Hepatocyte (in vitro differentiated cells): Measurements from ENCODE around the gene TMEM242. TPM values are rescaled to one million over a fixed set of nuclear protein-coding genes. Genes with fewer than 3 reads are reported as not detected.
A peak's percentile ranks its signal among the peaks of the same experiment; 100 is the strongest.
"Not testable (repeated sequence)": the region's sequence is repeated elsewhere in the genome, so short reads cannot be mapped to it uniquely, and the experiment has no call there.

Experiments used
- DNase-seq: peaks from one replicate; pipeline ENCODE4 v3.0.0-alpha.2; 2016; ENCODE audit warnings: low spot score
- H2AFZ ChIP-seq: fragments of 200-600 bp; sonication (generic); 2 replicates; pipeline ENCODE4 v1.6.0; 2016; ENCODE audit warnings: antibody characterized with exemption, mild to moderate bottlenecking
- H3K27ac ChIP-seq: fragments of 200-600 bp; sonication (generic); 2 replicates; pipeline ENCODE4 v1.5.1; 2016; ENCODE audit warnings: mild to moderate bottlenecking
- H3K27me3 ChIP-seq: fragments of 200-600 bp; sonication (generic); 2 replicates; pipeline ENCODE4 v1.6.1; 2016
- H3K36me3 ChIP-seq: fragments of 200-600 bp; sonication (generic); replicated peaks from 2 replicates; pipeline ENCODE4 v1.5.1; 2016; ENCODE audit warnings: low read depth; ENCODE audit not compliant: insufficient read depth
- H3K4me1 ChIP-seq: fragments of 200-600 bp; sonication (generic); 2 replicates; pipeline ENCODE4 v1.5.1; 2016; ENCODE audit warnings: mild to moderate bottlenecking, moderate library complexity; ENCODE audit not compliant: insufficient read depth
- H3K4me2 ChIP-seq: fragments of 200-600 bp; sonication (generic); 2 replicates; pipeline ENCODE4 v1.6.0; 2016
- H3K4me3 ChIP-seq: fragments of 200-600 bp; sonication (generic); 2 replicates; pipeline ENCODE4 v1.5.1; 2016; ENCODE audit warnings: mild to moderate bottlenecking
- H3K79me2 ChIP-seq: fragments of 200-600 bp; sonication (generic); 2 replicates; pipeline ENCODE4 v1.6.0; 2017; ENCODE audit warnings: mild to moderate bottlenecking
- H3K9me2 ChIP-seq: fragments of 200-600 bp; sonication (generic); replicated peaks from 2 replicates; pipeline ENCODE4 v1.6.0; 2017; ENCODE audit warnings: mild to moderate bottlenecking; ENCODE audit not compliant: insufficient read depth
- H3K9me3 ChIP-seq: fragments of 200-600 bp; sonication (generic); 2 replicates; pipeline ENCODE4 v1.5.1; 2016; ENCODE audit warnings: low read depth, mild to moderate bottlenecking
- H4K20me1 ChIP-seq: fragments of 200-600 bp; sonication (generic); 2 replicates; pipeline ENCODE4 v1.6.0; 2016; ENCODE audit warnings: mild to moderate bottlenecking; ENCODE audit not compliant: insufficient read depth, poor library complexity, severe bottlenecking
- CTCF ChIP-seq: fragments of 200-600 bp; sonication (generic); IDR thresholded peaks from 2 replicates; pipeline ENCODE4 v1.5.1; 2016; ENCODE audit warnings: antibody characterized with exemption, mild to moderate bottlenecking; ENCODE audit not compliant: poor library complexity
- EZH2 ChIP-seq: fragments of 200-600 bp; sonication (generic); IDR thresholded peaks from 2 replicates; pipeline ENCODE4 v1.6.1; 2016; ENCODE audit warnings: antibody characterized with exemption, mild to moderate bottlenecking, borderline replicate concordance
- EZH2phosphoT487 ChIP-seq: fragments of 200-600 bp; sonication (generic); IDR thresholded peaks from one replicate; pipeline ENCODE4 v1.6.1; 2018; ENCODE audit warnings: antibody characterized with exemption, mild to moderate bottlenecking, low read depth, moderate library complexity; ENCODE audit not compliant: unreplicated experiment, severe bottlenecking
- WGBS: methylation state at CpG from one replicate; pipeline ENCODE4 v1.1.6; 2016; ENCODE audit warnings: low lambda C conversion rate; ENCODE audit errors: missing lambda C conversion rate; 5-methylcytosine and 5-hydroxymethylcytosine counted together
- polyA plus RNA-seq: library from polyadenylated mRNA; unstranded; fragments of >200 nt; fragmentation: Nextera tagmentation; extraction: Ambion mirVana; gene quantifications from 2 replicates; pipeline ENCODE4 v1.2.1, GENCODE V29; 2016
- total RNA-seq: library from RNA; depleted of rRNA; stranded (reverse); fragments of >200 nt; gene quantifications from 2 replicates; pipeline ENCODE4 v1.2.3, GENCODE V29; 2014

Gene TMEM242
- total and polyA plus RNA-seq, 2 experiments from 2014 or later, result 9.0 to 13.7 TPM

GRCh38 chr6:157312757-157313156 lies 10.6 kb downstream of the TMEM242 start:
- Histone ChIP-seq H3K4me3 (no peak overlapping the region), H3K9me2 (no peaks in the 10 kb centered on the region), H3K36me3 (no peaks in the 10 kb centered on the region), H3K79me2 (no peaks in the 10 kb centered on the region), H3K4me2 (no peak overlapping the region), H4K20me1 (no peaks in the 10 kb centered on the region), H2AFZ (no peak overlapping the region), H3K27me3 (no peaks in the 10 kb centered on the region), H3K9me3 (no peaks in the 10 kb centered on the region), H3K4me1 (no peaks in the 10 kb centered on the region), H3K27ac (no peak overlapping the region)
- DNase-seq, result no peak
- TF ChIP-seq CTCF (no peak), EZH2 (no peak), EZH2phosphoT487 (no peak)
- WGBS, result 64% methylated on average over 9 of the region's 9 CpGs

- not testable (repeated sequence) for H2AFZ ChIP-seq, H3K4me1 ChIP-seq, H3K79me2 ChIP-seq, H3K9me3 ChIP-seq, DNase-seq, H3K27ac ChIP-seq, H3K4me3 ChIP-seq, H4K20me1 ChIP-seq, H3K36me3 ChIP-seq, H3K4me2 ChIP-seq, H3K9me2 ChIP-seq, H3K27me3 ChIP-seq
- WGBS, result 68% methylated on average over 5 of the region's 5 CpGs
Measured at GRCh38 chr6:157310693-157311092, 12.6 kb downstream of the TMEM242 start.

DNA sequence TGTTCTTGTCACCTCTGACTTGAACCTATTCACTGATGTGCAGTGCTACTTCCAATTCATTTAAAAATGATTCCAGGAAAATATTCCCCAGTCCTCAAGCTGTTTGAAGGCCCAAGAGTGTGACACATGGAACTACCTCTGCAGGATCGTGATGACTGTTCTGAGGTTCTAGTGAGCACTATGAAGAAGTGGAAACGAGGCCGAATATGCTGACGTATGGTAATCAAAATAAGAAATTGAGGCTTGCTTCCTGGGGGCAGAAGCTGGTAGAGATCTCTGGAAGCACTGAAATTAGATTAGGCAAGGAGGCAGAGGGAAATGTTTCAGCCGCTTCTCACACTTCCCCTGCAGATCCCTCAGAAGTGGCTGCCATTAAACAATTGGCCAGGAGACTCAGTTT lies 15.7 kb downstream of the TMEM242 start:
- Histone ChIP-seq H3K27ac (no peak overlapping the region), H3K9me2 (no peaks in the 10 kb centered on the region), H3K4me2 (no peak overlapping the region), H3K4me3 (no peak overlapping the region), H3K79me2 (peaks cover 5% of the 10 kb centered on the region), H3K27me3 (no peaks in the 10 kb centered on the region), H2AFZ (no peak overlapping the region), H3K36me3 (no peaks in the 10 kb centered on the region), H3K9me3 (no peaks in the 10 kb centered on the region), H4K20me1 (no peaks in the 10 kb centered on the region), H3K4me1 (peaks cover 5% of the 10 kb centered on the region)
- no peak for TF ChIP-seq EZH2
- TF ChIP-seq CTCF, result no peak
- TF ChIP-seq EZH2phosphoT487, result no peak
- WGBS, result 89% methylated on average over 5 of the region's 5 CpGs
- no peak for DNase-seq

DNA sequence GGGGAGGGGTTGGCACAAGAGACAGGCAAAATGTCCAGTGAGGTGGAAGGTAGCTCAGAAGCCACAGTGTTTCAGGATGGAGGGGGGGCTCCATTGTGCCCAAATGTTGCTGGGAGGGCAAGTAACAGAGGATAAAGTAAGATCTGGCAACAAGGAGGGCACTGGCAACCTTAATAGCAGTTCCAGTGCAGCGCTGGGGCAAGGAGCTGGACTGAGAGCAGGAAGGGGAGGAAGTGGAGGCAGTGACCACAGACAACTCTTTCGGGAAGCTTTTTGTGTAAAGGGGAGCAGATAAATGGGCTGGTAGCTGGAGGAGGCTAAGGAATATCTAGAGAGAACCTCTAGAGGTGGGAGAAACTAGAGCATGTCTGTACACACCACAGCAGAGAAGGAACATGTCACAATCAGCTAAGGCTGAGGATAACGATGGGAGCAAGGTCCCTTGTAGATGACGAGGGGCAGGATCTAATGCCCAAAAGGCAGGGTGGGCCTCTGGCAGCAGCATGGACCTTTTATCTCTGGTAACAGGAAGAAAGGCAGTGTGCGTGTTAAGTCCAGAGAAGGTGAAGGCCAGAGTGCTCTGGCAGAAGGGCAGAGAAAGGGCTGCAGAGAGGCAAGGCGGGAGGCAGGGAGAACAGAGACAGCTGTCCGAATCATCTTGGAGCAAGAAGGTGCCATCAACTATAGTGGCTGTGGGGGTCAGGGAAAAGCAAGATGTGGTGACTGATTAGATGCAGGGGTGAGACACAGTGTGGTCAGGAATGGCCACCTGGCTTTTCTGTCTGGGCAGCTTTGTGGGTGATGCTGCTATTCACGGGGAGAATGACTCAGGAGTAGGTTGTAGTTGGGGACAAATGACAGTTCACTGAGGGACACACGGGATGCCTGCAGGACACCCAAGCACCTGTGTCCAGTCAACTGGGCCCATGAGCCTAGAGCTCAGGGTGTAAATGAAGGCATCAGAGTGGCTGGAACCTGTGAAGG lies 17.4 kb downstream of the TMEM242 start:
- Histone ChIP-seq H3K4me3 (no peak overlapping the region), H3K4me2 (no peak overlapping the region), H4K20me1 (no peaks in the 10 kb centered on the region), H2AFZ (no peak overlapping the region), H3K9me3 (no peaks in the 10 kb centered on the region), H3K36me3 (no peaks in the 10 kb centered on the region), H3K27ac (peak overlapping the region; percentile 38), H3K9me2 (no peaks in the 10 kb centered on the region), H3K27me3 (no peaks in the 10 kb centered on the region), H3K4me1 (peaks cover 5% of the 10 kb centered on the region), H3K79me2 (peaks cover 14% of the 10 kb centered on the region)
- no peak for TF ChIP-seq CTCF
- TF ChIP-seq EZH2phosphoT487, result no peak
- no peak for TF ChIP-seq EZH2
- DNase-seq, result no peak
- WGBS, result 86% methylated on average over 9 of the region's 9 CpGs
